GM21737 (cell line): Measurements from ENCODE around the gene DCHS2.

Experiments used
- ATAC-seq: cut with Tn5 transposase; IDR thresholded peaks from one replicate; pipeline ENCODE4 v1.9.1; 2021; ENCODE audit warnings: mild to moderate bottlenecking, moderate library complexity; ENCODE audit not compliant: unreplicated experiment

The DCHS2 gene

GRCh38 chr4:154491341-154492271 is at the start of gene DCHS2:
Gene DCHS2, minus strand, starts transcription at chr4:154491799. Its CDS starts 444 bp downstream, at chr4:154491355.
- ATAC-seq: peak; percentile 64

- ATAC-seq: no peak
These were observed 42.7 kb upstream of the DCHS2 start for GRCh38 chr4:154534296-154534695.

GRCh38 chr4:154529728-154530519 is 38.3 kb upstream of the DCHS2 start:
- no peak for ATAC-seq

GRCh38 chr4:154528869-154529268 is 37.3 kb upstream of the DCHS2 start:
- no peak for ATAC-seq

GRCh38 chr4:154527308-154527707 is 35.7 kb upstream of the DCHS2 start:
- no peak for ATAC-seq

GRCh38 chr4:154526151-154526550 is 34.6 kb upstream of the DCHS2 start:
- ATAC-seq: no peak

- ATAC-seq: no peak
These were observed 30.0 kb upstream of the DCHS2 start for GRCh38 chr4:154521607-154522006.

GRCh38 chr4:154519214-154519613 is 27.6 kb upstream of the DCHS2 start:
- no peak for ATAC-seq

GRCh38 chr4:154517591-154517990 is 26.0 kb upstream of the DCHS2 start:
- no peak for ATAC-seq

GRCh38 chr4:154516318-154517029 is 24.9 kb upstream of the DCHS2 start:
- ATAC-seq: no peak

- no peak for ATAC-seq
These were observed 20.4 kb upstream of the DCHS2 start for GRCh38 chr4:154511981-154512380.

- no peak for ATAC-seq
These were observed 19.9 kb upstream of the DCHS2 start for GRCh38 chr4:154511548-154511947.

GRCh38 chr4:154507156-154507555 is 15.6 kb upstream of the DCHS2 start:
- no peak for ATAC-seq

- no peak for ATAC-seq
These were observed 14.7 kb upstream of the DCHS2 start for GRCh38 chr4:154506253-154506652.

GRCh38 chr4:154503598-154503997 is 12.0 kb upstream of the DCHS2 start:
- no peak for ATAC-seq

GRCh38 chr4:154502111-154502510 is 10.5 kb upstream of the DCHS2 start:
- ATAC-seq: no peak

GRCh38 chr4:154497889-154498288 is 6.3 kb upstream of the DCHS2 start:
- no peak for ATAC-seq

- ATAC-seq: no peak
These were observed 4.3 kb upstream of the DCHS2 start for GRCh38 chr4:154495867-154496266.

GRCh38 chr4:154492288-154492687 is 689 bp upstream of the DCHS2 start:
- ATAC-seq: no peak

- ATAC-seq: peak; percentile 72
These were observed 837 bp downstream of the DCHS2 start for GRCh38 chr4:154490583-154491340.

- no peak for ATAC-seq
These were observed 1.4 kb downstream of the DCHS2 start for GRCh38 chr4:154490234-154490582.
